ENCODE measurements around the gene DAD1. TPM values are rescaled to one million over a fixed set of nuclear protein-coding genes. Genes with fewer than 3 reads are reported as not detected.
A peak's percentile ranks its signal among the peaks of the same experiment; 100 is the strongest.
"Not testable (repeated sequence)": the region's sequence is repeated elsewhere in the genome, so short reads cannot be mapped to it uniquely, and the experiment has no call there.

The DAD1 gene
- total RNA-seq, 1 donor from 2014 or later: 255 TPM

- no peak overlapping the region for H3K4me3 Mint-ChIP-seq
- H3K36me3 Mint-ChIP-seq (ENCODE audit: low read depth): peaks cover 1% of the 10 kb centered on the region
- no peaks in the 10 kb centered on the region for H3K9me3 Mint-ChIP-seq
- H3K4me1 Mint-ChIP-seq: peaks cover 30% of the 10 kb centered on the region
- intact Hi-C loops (cut with micrococcal nuclease): no loop called here
- DNase-seq: no peak
- peaks cover 10% of the 10 kb centered on the region for H3K27me3 Mint-ChIP-seq
- no peak overlapping the region for H3K27ac Mint-ChIP-seq
These were observed 5.2 kb upstream of the DAD1 start for GRCh38 chr14:22594156-22594716.

DNA sequence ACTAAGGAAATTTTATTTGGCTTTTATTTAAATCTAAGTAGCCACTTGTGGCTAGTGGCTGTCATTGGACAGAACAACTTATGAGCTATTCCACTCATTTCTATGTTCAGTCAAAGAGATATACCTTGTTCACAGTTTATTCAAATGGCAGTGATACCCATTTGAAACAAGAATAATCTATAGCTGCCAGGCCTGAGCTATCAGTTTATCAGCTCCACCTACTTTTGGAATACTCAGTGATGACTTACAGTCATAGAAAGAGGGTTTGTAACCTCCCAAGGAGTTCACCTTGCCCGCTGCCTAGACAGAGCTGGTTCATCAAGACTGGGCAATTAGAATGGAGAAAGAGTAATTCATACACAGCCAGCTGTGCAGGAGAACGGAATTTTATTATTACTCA is 4.6 kb upstream of the DAD1 start:
- Mint-ChIP-seq H3K27me3 (peaks cover 13% of the 10 kb centered on the region), H3K4me1 (peaks cover 27% of the 10 kb centered on the region), H3K4me3 (no peak overlapping the region), H3K9me3 (no peaks in the 10 kb centered on the region), H3K36me3 (ENCODE audit: low read depth) (peaks cover 7% of the 10 kb centered on the region), H3K27ac (no peak overlapping the region)
- intact Hi-C loops (cut with micrococcal nuclease): no loop called here
- no peak for DNase-seq

- intact Hi-C loops (cut with micrococcal nuclease): no loop called here
- H3K36me3 Mint-ChIP-seq (ENCODE audit: low read depth): peaks cover 7% of the 10 kb centered on the region
- no peak overlapping the region for H3K27ac Mint-ChIP-seq
- no peaks in the 10 kb centered on the region for H3K9me3 Mint-ChIP-seq
- peaks cover 13% of the 10 kb centered on the region for H3K27me3 Mint-ChIP-seq
- H3K4me3 Mint-ChIP-seq: no peak overlapping the region
- no peak for DNase-seq
- H3K4me1 Mint-ChIP-seq: peaks cover 25% of the 10 kb centered on the region
These were observed 4.2 kb upstream of the DAD1 start for GRCh38 chr14:22593189-22593588.

DNA sequence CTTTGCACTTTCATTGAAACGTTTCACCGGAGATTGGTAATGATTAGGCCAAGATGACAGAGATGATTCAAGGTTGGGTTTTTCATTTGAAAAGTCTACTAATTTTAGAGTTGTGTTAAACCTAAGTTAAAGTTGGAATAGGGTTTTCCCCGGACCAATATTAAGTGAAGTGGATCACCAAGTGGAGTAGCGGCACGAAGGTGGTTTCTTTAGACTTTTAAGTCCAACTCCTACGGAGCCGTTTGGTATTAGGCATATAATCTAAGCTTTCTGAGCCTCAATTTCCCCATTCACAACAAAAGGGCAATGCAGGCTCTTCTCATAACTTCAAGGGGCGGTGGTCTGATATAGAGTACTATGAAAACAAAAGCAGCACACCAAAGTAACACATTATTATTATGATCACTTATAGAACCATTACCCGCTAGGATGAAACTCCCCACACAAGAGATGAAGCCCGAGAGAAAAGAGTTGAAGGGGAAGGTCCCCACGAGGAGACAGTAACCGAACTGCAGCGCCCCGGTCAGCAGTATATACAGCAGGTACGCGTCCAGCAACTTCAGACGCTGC is 413 bp downstream of the DAD1 start:
- peaks cover 7% of the 10 kb centered on the region for H3K27me3 Mint-ChIP-seq
- H3K9me3 Mint-ChIP-seq: no peaks in the 10 kb centered on the region
- DNase-seq: no peak
- peak overlapping the region; percentile 87 for H3K4me3 Mint-ChIP-seq
- peak overlapping the region; percentile 99 for H3K27ac Mint-ChIP-seq
- peaks cover 54% of the 10 kb centered on the region for H3K4me1 Mint-ChIP-seq
- intact Hi-C loops (cut with micrococcal nuclease): loop anchor here (1.0 to 5.0 kb wide), 10 partner anchors 10 to 418 kb away; partner anchors contain the start of genes ABHD4, LRP10, PRMT5 and RBM23
- peaks cover 33% of the 10 kb centered on the region for H3K36me3 Mint-ChIP-seq (ENCODE audit: low read depth)

DNA sequence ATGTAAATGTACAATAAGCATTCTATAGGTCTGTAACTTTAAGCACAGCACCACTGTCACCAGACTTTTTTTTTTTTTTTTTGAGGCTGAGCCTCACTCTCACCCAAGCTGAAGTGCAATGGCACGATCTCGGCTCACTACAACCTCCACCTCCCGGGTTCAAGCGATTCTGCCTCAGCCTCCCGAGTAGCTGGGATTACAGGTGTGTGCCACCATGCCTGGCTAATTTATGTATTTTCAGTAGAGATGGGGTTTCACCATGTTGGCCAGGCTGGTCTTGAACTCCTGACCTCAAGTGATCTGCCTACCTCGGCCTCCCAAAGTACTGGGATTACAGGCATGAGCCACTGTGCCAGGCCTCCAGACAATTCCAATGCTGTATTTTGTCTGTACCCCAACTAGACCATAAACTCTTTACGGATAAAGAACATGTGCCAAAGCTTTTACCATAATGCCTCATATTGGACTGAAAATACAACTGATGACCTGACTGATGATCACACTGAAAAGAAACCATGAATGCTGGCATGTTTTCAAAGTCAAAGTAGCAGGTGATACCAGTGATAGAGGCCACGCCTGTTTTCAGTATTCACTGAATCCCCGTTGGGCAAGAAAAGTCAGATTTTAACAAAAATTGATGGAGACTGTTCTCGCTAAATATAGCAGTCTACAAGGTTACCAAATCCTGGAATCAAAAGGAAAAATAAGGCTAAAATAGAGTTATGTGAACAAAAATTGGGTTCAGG is 1.2 kb downstream of the DAD1 start:
- Mint-ChIP-seq H3K27ac (peak overlapping the region; percentile 99), H3K4me3 (peak overlapping the region; percentile 87), H3K4me1 (peaks cover 62% of the 10 kb centered on the region), H3K36me3 (ENCODE audit: low read depth) (peaks cover 40% of the 10 kb centered on the region)
- H3K27me3 Mint-ChIP-seq, H3K9me3 Mint-ChIP-seq: not testable (repeated sequence)
- DNase-seq: peak; percentile 74
- intact Hi-C loops (cut with micrococcal nuclease): loop anchor here (2.0 to 5.0 kb wide), 4 partner anchors 149 to 419 kb away; partner anchors contain the start of gene RBM23

DNA sequence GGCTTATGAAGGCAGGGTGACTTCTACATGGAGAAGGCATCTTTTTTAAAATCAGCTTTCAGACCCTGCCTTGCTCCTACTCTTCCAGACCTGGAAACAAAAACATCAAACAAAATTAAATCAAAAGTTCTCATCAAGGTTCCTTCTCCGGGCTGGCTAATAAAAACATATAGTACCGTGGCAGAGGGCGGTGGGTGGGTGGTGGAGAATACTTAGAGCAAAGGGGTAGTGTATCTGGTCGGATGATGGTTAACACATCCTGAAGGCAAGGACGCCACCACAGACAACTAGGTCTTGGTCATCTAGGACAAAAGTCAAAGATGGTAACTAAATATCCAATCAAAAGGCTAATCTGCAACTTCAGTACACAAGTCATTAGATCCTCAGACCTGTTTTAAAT is 1.8 kb downstream of the DAD1 start:
- peaks cover 43% of the 10 kb centered on the region for H3K36me3 Mint-ChIP-seq (ENCODE audit: low read depth)
- no peaks in the 10 kb centered on the region for H3K9me3 Mint-ChIP-seq
- DNase-seq: peak; percentile 62
- H3K27me3 Mint-ChIP-seq: peaks cover 4% of the 10 kb centered on the region
- H3K27ac Mint-ChIP-seq: peak overlapping the region; percentile 99
- H3K4me3 Mint-ChIP-seq: peak overlapping the region; percentile 87
- peaks cover 66% of the 10 kb centered on the region for H3K4me1 Mint-ChIP-seq
- intact Hi-C loops (cut with micrococcal nuclease): loop anchor here (5.0 kb wide), 2 partner anchors 150 to 265 kb away; no protein-coding TSS in a partner anchor

- DNase-seq: no peak
- intact Hi-C loops (cut with micrococcal nuclease): no loop called here
- Mint-ChIP-seq H3K9me3 (no peaks in the 10 kb centered on the region), H3K36me3 (ENCODE audit: low read depth) (peaks cover 52% of the 10 kb centered on the region), H3K27ac (peak overlapping the region; percentile 73), H3K4me3 (peak overlapping the region; percentile 51), H3K4me1 (peaks cover 64% of the 10 kb centered on the region), H3K27me3 (peaks cover under 1% of the 10 kb centered on the region)
These were observed 5.0 kb downstream of the DAD1 start for GRCh38 chr14:22583994-22584393.

DNA sequence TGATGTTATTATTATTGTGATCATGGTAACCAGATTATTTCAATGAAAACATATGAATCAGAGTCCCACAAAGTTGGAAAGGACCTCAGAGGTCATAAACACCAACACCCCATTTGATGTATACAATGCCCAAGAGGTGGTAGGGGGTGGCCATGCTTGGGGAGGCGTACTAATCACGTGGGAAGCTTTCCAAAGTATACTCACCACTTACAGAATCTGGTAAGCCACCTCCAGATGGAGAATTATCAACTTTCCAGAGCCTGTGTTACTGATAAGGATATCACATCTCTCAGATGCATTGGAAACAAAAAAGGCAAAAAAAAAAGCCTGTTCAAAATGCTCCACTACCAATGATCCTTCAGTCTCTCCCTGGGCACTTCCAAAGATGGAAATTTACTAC is 8.4 kb downstream of the DAD1 start:
- Mint-ChIP-seq H3K4me3 (no peak overlapping the region), H3K27me3 (no peaks in the 10 kb centered on the region), H3K9me3 (no peaks in the 10 kb centered on the region), H3K36me3 (ENCODE audit: low read depth) (peaks cover 48% of the 10 kb centered on the region), H3K27ac (no peak overlapping the region), H3K4me1 (peaks cover 62% of the 10 kb centered on the region)
- intact Hi-C loops (cut with micrococcal nuclease): no loop called here
- no peak for DNase-seq

GRCh38 chr14:22579881-22580280 is 9.1 kb downstream of the DAD1 start:
- no peak for DNase-seq
- Mint-ChIP-seq H3K36me3 (ENCODE audit: low read depth) (peaks cover 46% of the 10 kb centered on the region), H3K27ac (peak overlapping the region; percentile 8), H3K9me3 (no peaks in the 10 kb centered on the region), H3K27me3 (no peaks in the 10 kb centered on the region), H3K4me3 (no peak overlapping the region), H3K4me1 (peaks cover 55% of the 10 kb centered on the region)
- intact Hi-C loops (cut with micrococcal nuclease): no loop called here

DNA sequence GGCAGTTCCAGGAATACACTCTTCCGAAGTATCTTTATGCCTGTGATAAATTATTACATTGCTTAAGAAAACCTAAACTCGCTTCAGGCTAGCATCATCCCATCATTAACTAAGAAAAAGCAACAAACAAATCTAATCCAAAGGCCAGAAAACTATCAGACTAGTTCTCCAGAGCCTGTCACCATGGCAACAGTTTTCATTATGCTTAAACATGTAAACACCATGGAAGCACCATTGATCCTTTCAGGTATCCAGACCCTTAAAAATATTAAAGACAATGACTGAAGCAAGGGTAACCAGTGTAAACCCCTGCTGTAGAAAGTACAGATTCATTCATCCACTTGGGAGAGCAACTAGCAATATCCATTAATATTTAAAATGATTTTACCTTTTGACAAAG is 9.8 kb downstream of the DAD1 start:
- H3K4me3 Mint-ChIP-seq: peak overlapping the region; percentile 62
- H3K9me3 Mint-ChIP-seq: no peaks in the 10 kb centered on the region
- peak overlapping the region; percentile 88 for H3K27ac Mint-ChIP-seq
- peaks cover 47% of the 10 kb centered on the region for H3K36me3 Mint-ChIP-seq (ENCODE audit: low read depth)
- intact Hi-C loops (cut with micrococcal nuclease): no loop called here
- no peaks in the 10 kb centered on the region for H3K27me3 Mint-ChIP-seq
- DNase-seq: no peak
- H3K4me1 Mint-ChIP-seq: peaks cover 53% of the 10 kb centered on the region

DNA sequence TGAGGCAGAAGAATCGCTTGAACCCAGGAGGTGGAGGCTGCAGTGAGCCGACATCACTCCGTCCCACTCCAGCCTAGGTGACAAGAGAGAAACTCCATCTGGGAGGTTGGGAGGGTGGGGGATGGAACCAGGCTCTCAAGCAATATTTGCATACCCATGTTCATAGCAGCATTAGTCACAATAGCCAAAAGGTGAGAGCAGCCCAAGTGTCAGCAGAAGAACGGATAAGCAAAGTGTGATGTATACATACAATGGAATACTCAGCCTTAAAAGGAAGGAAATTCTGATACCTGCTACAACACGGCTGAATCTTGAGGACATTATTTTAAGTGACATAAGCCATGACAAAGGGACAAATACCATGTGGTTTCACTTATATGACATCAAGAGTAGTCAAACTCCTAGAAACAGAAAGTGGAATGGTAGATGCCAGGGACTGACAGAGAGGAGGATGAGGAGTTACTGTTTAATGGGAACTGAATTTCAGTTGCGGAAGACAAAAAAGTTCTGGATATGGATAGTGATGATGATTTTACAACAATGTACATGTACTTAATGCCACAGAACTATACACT is 11.6 kb downstream of the DAD1 start:
- no peak for DNase-seq
- peaks cover 49% of the 10 kb centered on the region for H3K4me1 Mint-ChIP-seq
- intact Hi-C loops (cut with micrococcal nuclease): no loop called here
- H3K27me3 Mint-ChIP-seq: no peaks in the 10 kb centered on the region
- peak overlapping the region; percentile 36 for H3K27ac Mint-ChIP-seq
- peaks cover 50% of the 10 kb centered on the region for H3K36me3 Mint-ChIP-seq (ENCODE audit: low read depth)
- H3K4me3 Mint-ChIP-seq: peak overlapping the region; percentile 22
- H3K9me3 Mint-ChIP-seq: no peaks in the 10 kb centered on the region

- peaks cover 59% of the 10 kb centered on the region for H3K36me3 Mint-ChIP-seq (ENCODE audit: low read depth)
These were observed 15.2 kb downstream of the DAD1 start for GRCh38 chr14:22573804-22574203.

DNA sequence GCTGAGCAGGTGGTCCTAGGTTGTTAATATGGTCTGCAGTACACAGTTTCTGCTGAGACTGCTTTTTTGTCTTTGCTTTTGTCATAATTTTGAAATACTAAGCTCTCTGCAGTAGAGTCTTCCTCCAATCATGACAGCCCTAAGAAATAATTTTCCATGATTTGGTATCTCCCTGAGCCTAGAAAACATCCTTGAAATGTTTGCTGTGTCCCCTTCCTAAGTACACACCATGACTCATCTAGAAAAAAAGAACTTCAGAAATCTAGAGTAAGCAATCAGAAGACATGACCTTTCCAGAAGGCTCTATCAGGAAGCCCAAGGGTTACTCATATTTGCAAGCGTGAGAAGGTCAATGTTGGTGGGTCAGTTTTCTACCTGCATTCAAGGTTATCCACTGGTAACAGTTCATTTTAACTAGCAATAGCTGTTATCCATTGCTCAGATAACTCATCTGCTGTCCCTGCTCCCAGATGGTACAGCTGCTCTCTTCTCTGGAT is 16.4 kb downstream of the DAD1 start:
- H3K27me3 Mint-ChIP-seq: no peaks in the 10 kb centered on the region
- intact Hi-C loops (cut with micrococcal nuclease): loop anchor here (5.0 kb wide), 1 partner anchor 300 kb away; the partner anchor contains the start of gene LRP10
- no peak for DNase-seq
- H3K4me1 Mint-ChIP-seq: peaks cover 51% of the 10 kb centered on the region
- no peak overlapping the region for H3K4me3 Mint-ChIP-seq
- no peaks in the 10 kb centered on the region for H3K9me3 Mint-ChIP-seq
- H3K36me3 Mint-ChIP-seq (ENCODE audit: low read depth): peaks cover 62% of the 10 kb centered on the region
- H3K27ac Mint-ChIP-seq: peak overlapping the region; percentile 46

More at GRCh38 chr14:22573804-22574203, 15.2 kb downstream of the DAD1 start:
- Mint-ChIP-seq H3K4me3 (no peak overlapping the region), H3K4me1 (peaks cover 48% of the 10 kb centered on the region), H3K9me3 (no peaks in the 10 kb centered on the region), H3K27ac (peak overlapping the region; percentile 75), H3K27me3 (no peaks in the 10 kb centered on the region)
- intact Hi-C loops (cut with micrococcal nuclease): loop anchor here (5.0 kb wide), 1 partner anchor 298 kb away; the partner anchor contains the start of gene LRP10
- no peak for DNase-seq
